GM10266 (cell line): Measurements from ENCODE around the gene POLR3H.

ENCODE experiments used
- DNase-seq: peaks from one replicate; pipeline ENCODE4 v3.0.0; 2012; ENCODE audit errors: extremely low spot score
- TF ChIP-seq, protein P1 (sequence below): IDR thresholded peaks from 2 replicates; pipeline ENCODE4 v1.5.1; 2012; ENCODE audit warnings: mild to moderate bottlenecking, low read depth; ENCODE audit not compliant: control insufficient read depth, insufficient read depth; ENCODE audit errors: missing control alignments

POLR3H gene

GRCh38 chr22:41528938-41529561, 15.2 kb downstream of the POLR3H start:
- TF ChIP-seq, protein P1, sequence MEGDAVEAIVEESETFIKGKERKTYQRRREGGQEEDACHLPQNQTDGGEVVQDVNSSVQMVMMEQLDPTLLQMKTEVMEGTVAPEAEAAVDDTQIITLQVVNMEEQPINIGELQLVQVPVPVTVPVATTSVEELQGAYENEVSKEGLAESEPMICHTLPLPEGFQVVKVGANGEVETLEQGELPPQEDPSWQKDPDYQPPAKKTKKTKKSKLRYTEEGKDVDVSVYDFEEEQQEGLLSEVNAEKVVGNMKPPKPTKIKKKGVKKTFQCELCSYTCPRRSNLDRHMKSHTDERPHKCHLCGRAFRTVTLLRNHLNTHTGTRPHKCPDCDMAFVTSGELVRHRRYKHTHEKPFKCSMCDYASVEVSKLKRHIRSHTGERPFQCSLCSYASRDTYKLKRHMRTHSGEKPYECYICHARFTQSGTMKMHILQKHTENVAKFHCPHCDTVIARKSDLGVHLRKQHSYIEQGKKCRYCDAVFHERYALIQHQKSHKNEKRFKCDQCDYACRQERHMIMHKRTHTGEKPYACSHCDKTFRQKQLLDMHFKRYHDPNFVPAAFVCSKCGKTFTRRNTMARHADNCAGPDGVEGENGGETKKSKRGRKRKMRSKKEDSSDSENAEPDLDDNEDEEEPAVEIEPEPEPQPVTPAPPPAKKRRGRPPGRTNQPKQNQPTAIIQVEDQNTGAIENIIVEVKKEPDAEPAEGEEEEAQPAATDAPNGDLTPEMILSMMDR = no peak
- no peak for DNase-seq

DNA sequence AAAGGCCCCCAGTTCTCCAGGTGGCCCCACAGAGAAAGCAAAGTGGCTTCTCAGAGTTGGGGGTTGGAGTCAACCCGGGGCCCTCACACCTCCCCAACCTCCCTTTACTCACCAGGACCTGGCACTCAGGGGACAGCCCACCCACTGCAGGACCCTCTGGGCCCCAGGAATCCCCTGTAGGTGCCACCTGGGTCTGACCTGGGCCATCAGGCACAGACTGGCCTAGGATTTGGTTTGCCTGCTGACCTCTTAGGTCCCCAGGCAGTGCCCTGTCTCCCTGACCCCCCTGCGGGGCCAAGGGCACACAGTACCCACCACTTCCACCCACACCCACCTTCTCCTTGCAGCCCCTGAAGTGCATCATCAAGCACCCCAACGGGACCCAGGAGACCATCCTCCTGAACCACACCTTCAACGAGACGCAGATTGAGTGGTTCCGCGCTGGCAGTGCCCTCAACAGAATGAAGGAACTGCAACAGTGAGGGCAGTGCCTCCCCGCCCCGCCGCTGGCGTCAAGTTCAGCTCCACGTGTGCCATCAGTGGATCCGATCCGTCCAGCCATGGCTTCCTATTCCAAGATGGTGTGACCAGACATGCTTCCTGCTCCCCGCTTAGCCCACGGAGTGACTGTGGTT, 16.0 kb downstream of the POLR3H start:
- TF ChIP-seq, protein P1 = no peak
- no peak for DNase-seq

- peak; percentile 60 for DNase-seq
- TF ChIP-seq, protein P1 = peak; percentile 78
These were observed 17.2 kb downstream of the POLR3H start for GRCh38 chr22:41526830-41527799.

DNA sequence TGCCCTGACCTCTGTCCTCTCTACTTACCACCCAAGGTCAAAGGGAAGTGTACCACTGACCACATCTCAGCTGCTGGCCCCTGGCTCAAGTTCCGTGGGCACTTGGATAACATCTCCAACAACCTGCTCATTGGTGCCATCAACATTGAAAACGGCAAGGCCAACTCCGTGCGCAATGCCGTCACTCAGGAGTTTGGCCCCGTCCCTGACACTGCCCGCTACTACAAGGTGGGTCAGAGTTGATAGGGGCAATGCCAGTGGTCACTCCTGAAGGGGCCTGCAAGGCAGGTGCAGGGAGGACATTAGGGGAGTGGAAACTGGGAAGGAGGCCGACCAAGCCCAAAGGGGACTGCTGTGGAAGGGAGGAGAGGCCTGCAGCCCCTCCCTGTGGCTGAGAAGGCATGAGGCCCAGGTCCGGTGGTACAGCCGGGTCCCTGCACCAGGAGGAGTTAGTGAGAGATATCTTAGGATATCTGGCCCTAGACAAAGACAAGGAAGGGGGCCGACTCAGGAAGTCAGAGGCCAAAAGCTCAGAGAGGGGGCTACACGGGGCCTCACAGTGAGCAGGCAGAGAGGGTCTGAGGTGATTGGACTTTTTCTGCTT, 17.9 kb downstream of the POLR3H start:
- TF ChIP-seq, protein P1 = no peak
- DNase-seq = no peak

DNA sequence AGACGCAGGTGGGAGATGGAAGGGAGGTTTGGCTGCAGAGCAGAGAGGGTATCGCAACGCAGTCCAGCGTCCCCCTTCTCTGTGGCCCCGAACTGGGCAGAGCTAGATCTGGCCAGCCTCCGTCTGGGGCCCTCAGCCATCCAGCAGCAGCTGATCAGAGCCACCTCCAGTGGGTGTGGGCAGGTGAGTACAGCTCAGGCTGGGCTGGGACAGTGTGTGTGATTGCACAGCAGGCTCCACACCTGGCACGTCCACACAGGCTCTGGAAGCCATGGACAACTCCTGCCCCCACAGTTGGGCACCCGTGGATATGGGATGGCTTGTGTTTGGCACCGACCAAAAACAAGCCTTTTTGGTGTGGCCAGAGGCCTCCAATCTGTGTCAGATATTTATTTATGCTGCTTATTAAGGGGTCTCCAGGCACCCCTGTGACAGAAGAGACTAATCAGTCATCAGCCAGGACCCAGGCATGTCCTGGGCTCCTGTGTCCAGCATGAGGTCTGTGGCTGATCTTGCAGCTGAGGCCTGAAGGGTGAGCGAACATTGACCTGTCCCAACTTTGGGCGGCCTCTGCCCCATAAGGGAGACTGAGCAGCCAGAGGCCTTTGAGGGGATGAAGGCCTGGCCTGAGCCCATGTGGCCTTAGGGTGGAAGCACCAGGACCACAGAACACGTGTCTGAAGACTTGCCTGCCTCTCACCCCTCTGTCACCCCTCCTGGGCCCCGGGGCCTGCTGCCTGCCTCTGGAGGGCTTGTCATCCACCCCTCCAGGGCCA, 18.6 kb downstream of the POLR3H start:
- TF ChIP-seq, protein P1 = no peak
- DNase-seq = no peak

DNA sequence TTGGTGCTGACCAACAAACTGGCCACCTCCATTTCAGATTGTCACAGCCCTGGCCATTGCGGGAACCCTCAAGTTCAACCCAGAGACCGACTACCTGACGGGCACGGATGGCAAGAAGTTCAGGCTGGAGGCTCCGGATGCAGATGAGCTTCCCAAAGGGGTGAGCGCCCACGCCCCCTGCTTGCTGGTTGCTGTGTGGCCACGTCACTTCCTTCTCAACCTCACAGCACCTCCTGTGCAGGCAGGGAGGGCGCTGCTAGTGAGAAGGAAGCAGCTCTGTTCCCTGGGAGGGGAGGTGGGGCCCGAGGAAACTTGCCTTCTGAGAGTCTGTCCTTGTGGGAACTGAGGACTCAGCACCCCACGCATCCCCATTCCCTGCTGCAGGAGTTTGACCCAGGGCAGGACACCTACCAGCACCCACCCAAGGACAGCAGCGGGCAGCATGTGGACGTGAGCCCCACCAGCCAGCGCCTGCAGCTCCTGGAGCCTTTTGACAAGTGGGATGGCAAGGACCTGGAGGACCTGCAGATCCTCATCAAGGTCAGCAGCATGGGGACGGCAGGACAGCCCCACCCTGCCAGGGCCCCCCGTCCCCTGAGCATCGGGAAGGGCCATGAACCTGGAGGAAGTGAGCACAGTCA, 19.3 kb downstream of the POLR3H start:
- DNase-seq = no peak
- TF ChIP-seq, protein P1 = no peak
